Measurements from ENCODE around the gene CCDC183. TPM values are rescaled to one million over a fixed set of nuclear protein-coding genes. Genes with fewer than 3 reads are reported as not detected.

Gene CCDC183
- polyA plus RNA-seq, 1 donor (not counting 4 experiments of a cell fraction or from before 2014, with no cell fraction given), result 0.03 TPM

DNA sequence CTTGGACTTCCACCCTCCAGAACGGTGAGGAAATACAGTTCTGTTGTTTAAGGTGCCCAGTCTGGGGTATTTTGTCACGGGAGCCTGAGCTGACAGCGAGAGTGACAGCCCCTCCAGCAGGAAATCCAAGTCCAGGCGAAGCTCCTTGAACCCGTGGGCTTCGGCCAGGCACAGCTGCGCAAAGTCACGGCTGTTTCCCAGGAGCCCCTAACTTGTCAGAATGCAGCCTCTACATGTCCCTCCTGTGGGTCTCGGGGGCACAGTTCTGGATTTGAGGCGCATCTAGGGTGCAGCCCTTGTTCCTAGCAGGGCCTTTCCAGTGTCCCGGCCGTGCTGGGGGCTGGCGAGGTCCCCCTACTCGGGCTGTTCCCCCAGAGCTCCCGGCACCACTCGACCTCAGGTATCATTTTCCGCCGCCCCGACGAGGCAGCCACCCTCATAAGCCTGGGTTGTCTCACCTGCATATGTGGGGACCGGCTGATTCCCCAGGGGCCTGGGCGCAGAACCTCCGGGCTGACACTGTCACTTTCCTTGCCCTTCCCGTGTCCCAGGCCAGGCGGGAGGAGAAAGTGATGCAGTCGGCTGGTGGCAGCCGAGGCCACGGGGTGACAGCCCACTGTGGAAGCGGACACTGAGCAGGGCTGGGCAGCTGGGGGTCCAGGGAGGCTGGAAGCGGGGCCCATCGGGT, 42.6 kb upstream of the CCDC183 start:
- no peaks in the 10 kb centered on the region for H3K9me1 ChIP-seq (ENCODE audit: control insufficient read depth, extremely low read depth, insufficient read depth, low read length)
- no peaks in the 10 kb centered on the region for H3K79me2 ChIP-seq (ENCODE audit: control insufficient read depth, insufficient read depth, low read length)
- no peak for TF ChIP-seq EZH2 (IDR thresholded peaks at IDR 0.05; ENCODE audit: low read length)
- TF ChIP-seq, protein P1, sequence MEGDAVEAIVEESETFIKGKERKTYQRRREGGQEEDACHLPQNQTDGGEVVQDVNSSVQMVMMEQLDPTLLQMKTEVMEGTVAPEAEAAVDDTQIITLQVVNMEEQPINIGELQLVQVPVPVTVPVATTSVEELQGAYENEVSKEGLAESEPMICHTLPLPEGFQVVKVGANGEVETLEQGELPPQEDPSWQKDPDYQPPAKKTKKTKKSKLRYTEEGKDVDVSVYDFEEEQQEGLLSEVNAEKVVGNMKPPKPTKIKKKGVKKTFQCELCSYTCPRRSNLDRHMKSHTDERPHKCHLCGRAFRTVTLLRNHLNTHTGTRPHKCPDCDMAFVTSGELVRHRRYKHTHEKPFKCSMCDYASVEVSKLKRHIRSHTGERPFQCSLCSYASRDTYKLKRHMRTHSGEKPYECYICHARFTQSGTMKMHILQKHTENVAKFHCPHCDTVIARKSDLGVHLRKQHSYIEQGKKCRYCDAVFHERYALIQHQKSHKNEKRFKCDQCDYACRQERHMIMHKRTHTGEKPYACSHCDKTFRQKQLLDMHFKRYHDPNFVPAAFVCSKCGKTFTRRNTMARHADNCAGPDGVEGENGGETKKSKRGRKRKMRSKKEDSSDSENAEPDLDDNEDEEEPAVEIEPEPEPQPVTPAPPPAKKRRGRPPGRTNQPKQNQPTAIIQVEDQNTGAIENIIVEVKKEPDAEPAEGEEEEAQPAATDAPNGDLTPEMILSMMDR (optimal IDR thresholded peaks at IDR 0.05 in 1 of 3, IDR thresholded peaks at IDR 0.05 in 1 of 3, conservative IDR thresholded peaks at IDR 0.05 in 1 of 3; ENCODE audit: extremely low read depth in 1 of 3, insufficient read depth in 2 of 3, low read length in 3 of 3), result no peak
- H3K4me3 ChIP-seq (ENCODE audit: control insufficient read depth in 2 of 3, extremely low read depth in 1 of 3, insufficient read depth in 2 of 3, low read depth in 1 of 3, low read length in 3 of 3), result no peak overlapping the region
- no peaks in the 10 kb centered on the region for H3K36me3 ChIP-seq (ENCODE audit: control insufficient read depth in 2 of 2, extremely low read depth in 1 of 2, insufficient read depth in 2 of 2, low read length in 2 of 2)
- peaks cover 6% of the 10 kb centered on the region for H3K27me3 ChIP-seq (ENCODE audit: control insufficient read depth, extremely low read depth, insufficient read depth, low read length)
- H3K9me3 ChIP-seq (ENCODE audit: control insufficient read depth, low read depth, low read length), result peaks cover 7% of the 10 kb centered on the region
- no peak overlapping the region for H2AFZ ChIP-seq (ENCODE audit: control insufficient read depth, low read length)
- DNase-seq (ENCODE audit: low read depth, low spot score) (no peak), FAIRE-seq (no peak)
- H3K9ac ChIP-seq (ENCODE audit: control insufficient read depth, extremely low read depth, insufficient read depth, low read length), result no peak overlapping the region
- H3K27ac ChIP-seq (ENCODE audit: control insufficient read depth, insufficient read depth, low read length), result no peak overlapping the region
- no peaks in the 10 kb centered on the region for H4K20me1 ChIP-seq (ENCODE audit: control insufficient read depth, extremely low read depth, insufficient read depth, low read length)
- H3K4me1 ChIP-seq (ENCODE audit: control insufficient read depth, extremely low read depth, insufficient read depth, low read length), result no peaks in the 10 kb centered on the region
- dilution Hi-C loops (cut with MboI; ENCODE audit: extremely low pct_ligation_motif_present, low sequenced_read_pairs), result no loop called here
- H3K4me2 ChIP-seq (ENCODE audit: control insufficient read depth, extremely low read depth, insufficient read depth, low read depth, low read length), result no peak overlapping the region

DNA sequence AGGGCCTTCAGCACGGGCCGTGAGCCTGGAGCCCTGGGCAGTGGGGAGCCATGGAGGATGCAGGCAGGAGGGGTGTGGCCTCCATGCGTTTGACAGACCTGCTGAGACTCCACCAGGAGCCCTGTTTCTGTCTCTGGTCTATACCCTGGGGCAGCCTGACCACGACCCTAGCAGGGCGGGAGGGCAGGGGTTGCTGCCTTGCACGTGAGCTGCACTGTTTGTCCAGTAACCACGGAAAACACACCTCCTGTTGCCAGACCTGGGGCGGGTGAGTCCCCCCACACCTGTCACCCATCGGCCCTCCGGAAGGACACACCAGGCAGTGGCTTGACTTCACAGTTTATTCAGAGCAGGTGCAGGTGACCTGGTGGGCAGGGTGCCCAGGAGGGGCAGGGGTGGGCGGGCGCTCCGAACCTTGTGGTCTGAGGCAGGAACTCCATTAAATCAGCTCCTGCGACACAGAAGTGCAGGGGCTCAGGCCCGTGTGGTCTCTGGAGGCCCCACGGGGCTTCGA, 42.0 kb upstream of the CCDC183 start:
- Histone ChIP-seq H4K20me1 (ENCODE audit: control insufficient read depth, extremely low read depth, insufficient read depth, low read length) (no peaks in the 10 kb centered on the region), H2AFZ (ENCODE audit: control insufficient read depth, low read length) (no peak overlapping the region), H3K27ac (ENCODE audit: control insufficient read depth, insufficient read depth, low read length) (no peak overlapping the region), H3K4me1 (ENCODE audit: control insufficient read depth, extremely low read depth, insufficient read depth, low read length) (no peaks in the 10 kb centered on the region), H3K4me3 (ENCODE audit: control insufficient read depth in 2 of 3, extremely low read depth in 1 of 3, insufficient read depth in 2 of 3, low read depth in 1 of 3, low read length in 3 of 3) (no peak overlapping the region), H3K27me3 (ENCODE audit: control insufficient read depth, extremely low read depth, insufficient read depth, low read length) (peaks cover 6% of the 10 kb centered on the region), H3K9ac (ENCODE audit: control insufficient read depth, extremely low read depth, insufficient read depth, low read length) (no peak overlapping the region), H3K36me3 (ENCODE audit: control insufficient read depth in 2 of 2, extremely low read depth in 1 of 2, insufficient read depth in 2 of 2, low read length in 2 of 2) (no peaks in the 10 kb centered on the region), H3K9me3 (ENCODE audit: control insufficient read depth, low read depth, low read length) (peaks cover 7% of the 10 kb centered on the region), H3K4me2 (ENCODE audit: control insufficient read depth, extremely low read depth, insufficient read depth, low read depth, low read length) (no peak overlapping the region), H3K9me1 (ENCODE audit: control insufficient read depth, extremely low read depth, insufficient read depth, low read length) (no peaks in the 10 kb centered on the region), H3K79me2 (ENCODE audit: control insufficient read depth, insufficient read depth, low read length) (no peaks in the 10 kb centered on the region)
- dilution Hi-C loops (cut with MboI; ENCODE audit: extremely low pct_ligation_motif_present, low sequenced_read_pairs), result no loop called here
- DNase-seq (ENCODE audit: low read depth, low spot score), result no peak
- FAIRE-seq, result no peak
- no peak for TF ChIP-seq EZH2 (IDR thresholded peaks at IDR 0.05; ENCODE audit: low read length)
- TF ChIP-seq, protein P1 (optimal IDR thresholded peaks at IDR 0.05 in 1 of 3, IDR thresholded peaks at IDR 0.05 in 1 of 3, conservative IDR thresholded peaks at IDR 0.05 in 1 of 3; ENCODE audit: extremely low read depth in 1 of 3, insufficient read depth in 2 of 3, low read length in 3 of 3), result no peak
